ENCODE data around the gene HBS1L.

The HBS1L gene

GRCh38 chr6:135004399-135004798 is 50.2 kb downstream of the HBS1L start:
- Histone ChIP-seq H3K9ac (no peak overlapping the region), H3K4me2 (peak overlapping the region; percentile 99; the same call in 1 of the 2 replicates), H3K36me3 (ENCODE audit: insufficient read depth) (no peaks in the 10 kb centered on the region), H3K4me1 (ENCODE audit: low read depth, poor library complexity, severe bottlenecking) (peaks cover 92% of the 10 kb centered on the region), H3K27me3 (ENCODE audit: insufficient read depth, low read depth) (no peaks in the 10 kb centered on the region), H3K4me3 (IDR thresholded peaks at IDR 0.05; ENCODE audit: insufficient read depth, low read depth, low read length) (no peak overlapping the region), H2AFZ (ENCODE audit: low read depth) (no peak overlapping the region), H4K20me1 (ENCODE audit: insufficient read depth) (no peaks in the 10 kb centered on the region), H3K79me2 (ENCODE audit: insufficient read depth, low read depth) (peaks cover 20% of the 10 kb centered on the region), H3K27ac (peak overlapping the region; percentile 92; the same call in 1 of the 2 replicates)
- no peak for TF ChIP-seq CTCF (conservative IDR thresholded peaks at IDR 0.05; ENCODE audit: low read depth, low read length)

GRCh38 chr6:135002974-135003703 is 51.5 kb downstream of the HBS1L start:
- TF ChIP-seq CTCF (conservative IDR thresholded peaks at IDR 0.05; ENCODE audit: low read depth, low read length): no peak
- H3K36me3 ChIP-seq (ENCODE audit: insufficient read depth): no peaks in the 10 kb centered on the region
- peak overlapping the region; percentile 49 for H3K9ac ChIP-seq
- no peak overlapping the region for H3K4me3 ChIP-seq (IDR thresholded peaks at IDR 0.05; ENCODE audit: insufficient read depth, low read depth, low read length)
- H3K27ac ChIP-seq: peak overlapping the region; percentile 92
- no peaks in the 10 kb centered on the region for H4K20me1 ChIP-seq (ENCODE audit: insufficient read depth)
- peak overlapping the region; percentile 99 for H3K4me2 ChIP-seq
- peaks cover 88% of the 10 kb centered on the region for H3K4me1 ChIP-seq (ENCODE audit: low read depth, poor library complexity, severe bottlenecking)
- H2AFZ ChIP-seq (ENCODE audit: low read depth): 0 out of 2 replicates have a peak overlapping the region, but pooled peaks have one; percentile 15
- H3K27me3 ChIP-seq (ENCODE audit: insufficient read depth, low read depth): no peaks in the 10 kb centered on the region
- peaks cover 20% of the 10 kb centered on the region for H3K79me2 ChIP-seq (ENCODE audit: insufficient read depth, low read depth)

GRCh38 chr6:135002229-135002844 is 52.3 kb downstream of the HBS1L start:
- Histone ChIP-seq H3K4me3 (IDR thresholded peaks at IDR 0.05; ENCODE audit: insufficient read depth, low read depth, low read length) (no peak overlapping the region), H3K9ac (peak overlapping the region; percentile 49), H2AFZ (ENCODE audit: low read depth) (0 out of 2 replicates have a peak overlapping the region, but pooled peaks have one; percentile 14), H3K79me2 (ENCODE audit: insufficient read depth, low read depth) (peaks cover 16% of the 10 kb centered on the region), H3K27ac (peak overlapping the region; percentile 92), H3K4me1 (ENCODE audit: low read depth, poor library complexity, severe bottlenecking) (peaks cover 80% of the 10 kb centered on the region), H3K36me3 (ENCODE audit: insufficient read depth) (no peaks in the 10 kb centered on the region), H3K27me3 (ENCODE audit: insufficient read depth, low read depth) (no peaks in the 10 kb centered on the region), H4K20me1 (ENCODE audit: insufficient read depth) (no peaks in the 10 kb centered on the region), H3K4me2 (peak overlapping the region; percentile 99)
- peak; percentile 83 for TF ChIP-seq CTCF (conservative IDR thresholded peaks at IDR 0.05; ENCODE audit: low read depth, low read length)

GRCh38 chr6:134999107-134999506 is 55.5 kb downstream of the HBS1L start:
- no peak for TF ChIP-seq CTCF (conservative IDR thresholded peaks at IDR 0.05; ENCODE audit: low read depth, low read length)
- H3K4me2 ChIP-seq: no peak overlapping the region
- peaks cover 70% of the 10 kb centered on the region for H3K4me1 ChIP-seq (ENCODE audit: low read depth, poor library complexity, severe bottlenecking)
- H2AFZ ChIP-seq (ENCODE audit: low read depth): no peak overlapping the region
- no peaks in the 10 kb centered on the region for H4K20me1 ChIP-seq (ENCODE audit: insufficient read depth)
- peaks cover 11% of the 10 kb centered on the region for H3K79me2 ChIP-seq (ENCODE audit: insufficient read depth, low read depth)
- no peak overlapping the region for H3K27ac ChIP-seq
- H3K9ac ChIP-seq: no peak overlapping the region
- H3K36me3 ChIP-seq (ENCODE audit: insufficient read depth): no peaks in the 10 kb centered on the region
- no peak overlapping the region for H3K4me3 ChIP-seq (IDR thresholded peaks at IDR 0.05; ENCODE audit: insufficient read depth, low read depth, low read length)
- no peaks in the 10 kb centered on the region for H3K27me3 ChIP-seq (ENCODE audit: insufficient read depth, low read depth)
